GM21390 (cell line): Measurements from ENCODE around the gene NAT9.

ENCODE experiments used
- ATAC-seq: cut with Tn5 transposase; IDR thresholded peaks from one replicate; pipeline ENCODE4 v1.9.1; 2021; ENCODE audit not compliant: unreplicated experiment

NAT9 gene

DNA sequence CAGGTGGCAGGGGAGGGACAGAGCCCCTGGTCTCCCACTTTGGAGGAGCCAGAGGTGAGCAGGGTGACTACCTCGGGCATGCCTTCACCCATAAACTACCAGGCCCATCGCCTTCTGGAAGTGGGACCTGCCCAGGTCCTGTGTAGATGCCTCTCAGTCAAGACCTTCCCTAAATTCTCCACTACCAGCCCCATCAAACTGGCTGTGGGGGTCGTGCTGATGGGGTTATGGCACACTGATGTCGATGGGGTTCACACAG lies 44.9 kb downstream of the NAT9 start:
- ATAC-seq, result no peak

DNA sequence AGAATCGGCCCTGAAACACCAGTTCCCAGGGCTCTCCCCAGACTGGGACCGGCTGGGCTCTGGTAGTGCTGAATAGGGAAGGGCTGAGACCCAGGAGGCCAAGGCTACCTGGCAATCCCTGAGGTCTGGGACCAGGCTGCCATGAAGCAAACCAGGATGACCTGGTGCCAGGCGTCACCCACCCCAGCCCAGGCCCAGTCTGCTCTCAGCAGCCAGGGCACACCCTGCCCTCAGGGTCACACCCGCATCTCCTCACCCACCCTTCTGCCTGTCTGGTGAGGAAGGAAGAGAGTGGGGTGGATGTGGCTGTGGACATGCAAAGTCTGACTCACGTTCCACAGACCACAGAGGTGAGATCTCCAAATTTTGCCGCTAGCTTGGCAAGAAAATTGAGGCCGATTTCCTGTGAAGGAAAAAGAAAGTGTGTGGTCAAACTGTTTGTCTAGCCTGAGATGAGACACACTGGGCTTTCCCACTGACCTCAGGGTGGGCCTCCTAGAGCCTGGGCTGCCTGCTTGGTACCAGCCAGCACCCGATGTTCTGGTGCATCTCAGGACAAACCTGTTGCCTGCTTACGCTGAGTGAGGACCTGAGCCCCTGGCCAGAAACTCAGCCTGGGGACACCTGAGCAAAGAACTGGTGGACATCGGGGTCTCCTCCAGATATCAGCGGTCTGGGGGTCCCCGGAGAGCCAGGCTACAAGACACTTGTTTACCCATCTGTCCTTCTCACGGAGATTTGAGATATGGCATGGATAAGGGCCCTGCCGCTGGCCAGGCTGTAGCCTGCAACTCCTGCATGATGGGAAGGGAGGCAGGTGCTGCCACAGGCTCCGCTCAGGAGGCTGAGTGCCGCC lies 45.4 kb downstream of the NAT9 start:
- ATAC-seq, result no peak

DNA sequence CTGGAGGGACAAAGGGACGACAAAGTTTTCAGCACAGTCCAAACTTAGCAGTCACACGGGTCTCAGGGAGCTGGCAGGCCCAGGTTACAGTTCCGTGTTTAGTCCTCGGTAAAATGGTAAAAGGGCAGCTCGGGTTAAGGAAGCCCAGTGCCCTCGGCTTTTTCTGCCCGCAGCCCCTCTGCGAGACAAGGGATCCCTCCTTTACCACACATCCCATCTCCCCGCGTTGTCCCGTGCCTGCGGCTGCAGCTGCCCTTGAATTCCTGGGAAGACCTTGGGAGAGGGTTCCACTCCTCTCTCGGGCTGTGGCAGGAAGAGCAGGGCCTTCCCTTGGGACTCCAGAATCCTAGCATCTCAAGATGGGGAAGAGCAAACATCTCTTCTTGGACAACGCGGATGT lies 46.3 kb downstream of the NAT9 start:
- no peak for ATAC-seq

DNA sequence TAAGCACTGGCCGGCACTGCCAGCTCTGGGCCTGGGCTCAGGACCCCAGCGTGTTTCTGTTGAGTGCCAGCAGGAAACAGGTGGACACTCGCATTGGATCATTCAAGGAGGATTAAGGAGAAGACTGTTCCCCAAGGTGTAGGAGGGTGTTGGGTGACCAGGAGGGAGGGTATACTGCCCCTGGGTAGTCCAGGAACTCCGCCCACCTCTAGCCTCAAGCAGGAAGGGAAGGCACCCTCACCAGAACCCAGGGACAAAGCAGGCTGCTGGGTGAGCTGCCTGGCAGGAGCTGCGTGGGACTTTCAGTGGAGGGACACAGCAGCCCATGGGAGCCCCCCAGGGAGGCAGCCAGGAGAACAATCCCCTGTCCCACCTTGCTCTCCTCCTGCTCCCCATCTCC lies 46.8 kb downstream of the NAT9 start:
- ATAC-seq, result no peak

DNA sequence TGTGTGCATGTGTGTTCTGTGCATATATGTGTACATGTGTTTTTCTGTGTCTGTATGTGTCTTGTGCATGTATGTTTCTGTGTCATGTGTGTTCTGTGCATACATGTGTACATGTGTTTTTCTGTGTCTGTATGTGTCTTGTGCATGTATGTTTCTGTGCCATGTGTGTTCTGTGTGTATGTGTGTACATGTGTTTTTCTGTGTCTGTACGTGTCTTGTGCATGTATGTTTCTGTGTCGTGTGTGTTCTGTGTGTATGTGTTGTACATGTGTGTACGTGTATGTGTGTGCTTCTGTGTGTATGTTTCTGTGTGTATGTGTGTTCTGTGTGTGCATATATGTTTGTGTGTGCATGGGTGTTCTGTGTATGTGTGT lies 47.5 kb downstream of the NAT9 start:
- no peak for ATAC-seq

DNA sequence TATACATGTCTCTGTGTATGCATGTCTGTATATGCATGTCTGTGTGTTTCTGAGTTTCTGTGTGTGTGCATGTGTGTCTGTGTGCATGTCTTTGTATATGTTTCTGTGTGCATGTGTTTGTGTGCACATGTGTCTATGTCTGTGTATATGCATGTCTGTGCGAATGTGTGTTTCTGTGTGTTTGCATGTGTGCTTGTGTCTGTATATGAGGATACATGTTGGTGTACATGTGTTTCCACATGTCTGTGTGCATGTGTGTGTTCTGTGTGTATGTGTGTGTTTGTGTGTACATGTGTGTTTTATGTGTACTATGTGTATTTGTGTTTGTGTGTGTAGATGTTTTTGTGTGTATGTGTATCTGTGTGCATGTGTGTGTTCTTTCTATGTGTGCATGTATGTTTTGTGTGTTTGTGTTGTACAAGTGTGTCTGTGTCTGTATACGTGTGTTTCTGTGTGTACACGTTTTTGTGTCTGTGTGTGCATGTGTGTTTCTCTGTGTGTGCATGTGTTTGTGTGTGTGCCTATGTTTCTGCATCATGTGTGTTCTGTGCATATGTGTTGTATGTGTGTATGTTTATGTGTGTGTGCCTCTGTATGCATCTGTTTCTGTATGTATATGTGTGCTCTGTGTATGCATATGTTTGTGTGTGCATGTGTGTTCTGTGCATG lies 48.0 kb downstream of the NAT9 start:
- ATAC-seq, result no peak

DNA sequence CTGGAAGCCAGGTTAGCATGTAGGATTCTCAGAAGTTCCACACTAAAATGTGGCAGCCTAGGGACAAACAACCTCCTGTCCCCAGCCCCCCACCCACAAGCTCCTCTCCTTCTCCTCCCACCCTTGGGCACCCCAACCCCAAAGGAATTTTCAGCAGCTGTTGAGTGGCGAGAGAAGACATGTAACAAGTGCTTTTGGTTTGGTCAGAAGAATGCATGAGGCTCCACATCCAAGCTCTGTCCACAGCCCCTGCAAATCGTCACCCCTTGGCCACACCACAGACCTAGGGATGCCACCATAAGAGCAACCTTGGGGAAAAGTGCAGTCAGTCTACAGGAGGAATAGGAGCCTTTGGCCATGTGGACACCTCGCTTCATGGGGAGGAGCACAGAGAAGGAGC lies 51.0 kb downstream of the NAT9 start:
- ATAC-seq, result no peak

DNA sequence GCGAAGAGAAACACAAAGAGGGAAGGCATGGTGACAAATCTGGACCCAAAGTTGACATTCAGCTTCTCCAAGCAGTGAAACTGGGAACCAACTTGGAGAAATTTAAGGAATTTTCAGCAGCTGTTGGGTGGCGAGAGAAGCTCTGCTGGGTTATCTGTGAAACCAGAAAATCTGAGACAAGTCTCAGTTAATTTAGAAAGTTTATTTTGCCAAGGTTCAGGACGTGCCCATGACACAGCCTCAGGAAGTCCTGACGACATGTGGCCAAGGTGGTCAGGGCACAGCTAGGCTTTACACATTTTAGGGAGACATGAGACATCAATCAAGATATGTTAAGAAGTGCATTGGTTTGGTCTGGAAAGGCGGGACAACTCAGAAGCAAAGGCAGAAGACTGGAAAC lies 52.3 kb downstream of the NAT9 start:
- no peak for ATAC-seq

DNA sequence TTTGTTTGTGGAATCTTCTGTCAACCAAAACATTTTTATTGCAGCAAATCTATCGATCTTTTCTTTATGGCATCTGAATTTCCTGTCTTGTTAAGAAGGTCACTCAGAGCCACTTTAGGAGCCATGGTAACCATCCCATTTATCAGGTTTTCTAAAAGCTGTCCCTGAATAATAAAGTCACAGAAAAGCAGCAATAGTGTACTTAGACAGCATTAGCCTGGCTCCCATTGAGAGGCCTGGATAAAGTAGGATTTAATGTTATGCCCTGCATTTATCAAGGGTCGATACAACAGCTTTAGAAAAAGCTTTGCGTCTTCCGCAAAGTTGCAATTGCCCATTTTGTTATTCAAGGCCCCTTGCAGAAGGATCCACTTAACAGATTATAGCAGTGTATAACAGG lies 53.4 kb downstream of the NAT9 start:
- no peak for ATAC-seq
